ENCODE measurements around the gene BIN2. TPM values are rescaled to one million over a fixed set of nuclear protein-coding genes. Genes with fewer than 3 reads are reported as not detected.

Gene BIN2
- total RNA-seq, 3 donors from 2014 or later (not counting 1 experiment from before 2014, with no cell fraction given) = 443 to 495 (median 478) TPM

DNA sequence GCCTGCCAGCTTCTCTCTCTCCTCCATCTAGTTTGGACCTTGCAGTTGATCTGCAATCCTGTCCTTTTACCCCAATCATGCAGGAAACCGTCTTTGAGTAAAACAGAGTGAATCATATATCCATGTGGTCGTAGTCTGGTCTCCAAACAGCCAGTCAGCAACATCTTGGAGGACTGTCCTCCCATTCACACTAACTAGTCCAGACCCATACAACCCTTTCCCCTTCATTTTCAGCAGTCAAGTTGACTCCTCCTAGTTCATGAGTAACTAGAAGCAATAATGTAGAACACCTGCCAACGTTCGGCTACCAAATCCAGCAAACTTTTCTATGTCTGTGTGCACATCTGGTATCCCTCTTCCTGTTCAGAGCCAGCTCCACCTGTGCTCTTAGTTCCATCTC, 10.8 kb upstream of the BIN2 start:
- Mint-ChIP-seq H3K4me3 (no peak overlapping the region), H3K27ac (no peak overlapping the region), H3K4me1 (peaks cover 5 to 10% of the 10 kb centered on the region in 2 donors), H3K36me3 (no peaks in the 10 kb centered on the region), H3K27me3 (ENCODE audit: low read depth in 2 of 2) (no peaks in the 10 kb centered on the region), H3K9me3 (no peaks in the 10 kb centered on the region)
- H3K4me3 ChIP-seq (ENCODE audit: low read length) = no peak overlapping the region
- no peak for DNase-seq
- TF ChIP-seq, protein P1, sequence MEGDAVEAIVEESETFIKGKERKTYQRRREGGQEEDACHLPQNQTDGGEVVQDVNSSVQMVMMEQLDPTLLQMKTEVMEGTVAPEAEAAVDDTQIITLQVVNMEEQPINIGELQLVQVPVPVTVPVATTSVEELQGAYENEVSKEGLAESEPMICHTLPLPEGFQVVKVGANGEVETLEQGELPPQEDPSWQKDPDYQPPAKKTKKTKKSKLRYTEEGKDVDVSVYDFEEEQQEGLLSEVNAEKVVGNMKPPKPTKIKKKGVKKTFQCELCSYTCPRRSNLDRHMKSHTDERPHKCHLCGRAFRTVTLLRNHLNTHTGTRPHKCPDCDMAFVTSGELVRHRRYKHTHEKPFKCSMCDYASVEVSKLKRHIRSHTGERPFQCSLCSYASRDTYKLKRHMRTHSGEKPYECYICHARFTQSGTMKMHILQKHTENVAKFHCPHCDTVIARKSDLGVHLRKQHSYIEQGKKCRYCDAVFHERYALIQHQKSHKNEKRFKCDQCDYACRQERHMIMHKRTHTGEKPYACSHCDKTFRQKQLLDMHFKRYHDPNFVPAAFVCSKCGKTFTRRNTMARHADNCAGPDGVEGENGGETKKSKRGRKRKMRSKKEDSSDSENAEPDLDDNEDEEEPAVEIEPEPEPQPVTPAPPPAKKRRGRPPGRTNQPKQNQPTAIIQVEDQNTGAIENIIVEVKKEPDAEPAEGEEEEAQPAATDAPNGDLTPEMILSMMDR (IDR thresholded peaks at IDR 0.05) = no peak
- no peaks in the 10 kb centered on the region for H3K27me3 ChIP-seq (ENCODE audit: control insufficient read depth, insufficient read depth, low read length)
- WGBS (ENCODE audit: insufficient coverage) = 80% methylated on average over 4 of the region's 4 CpGs
- no peaks in the 10 kb centered on the region for H3K36me3 ChIP-seq (ENCODE audit: control insufficient read depth, insufficient read depth, low read length)
- ATAC-seq = no peak
- no peak overlapping the region for H3K27ac ChIP-seq (ENCODE audit: low read length)
- H3K9me3 ChIP-seq (ENCODE audit: control insufficient read depth, insufficient read depth, low read length) = no peaks in the 10 kb centered on the region
- intact Hi-C loops (cut with micrococcal nuclease) = no loop called here
- peaks cover under 1% of the 10 kb centered on the region for H3K4me1 ChIP-seq (ENCODE audit: control insufficient read depth, insufficient read depth, low read length)

DNA sequence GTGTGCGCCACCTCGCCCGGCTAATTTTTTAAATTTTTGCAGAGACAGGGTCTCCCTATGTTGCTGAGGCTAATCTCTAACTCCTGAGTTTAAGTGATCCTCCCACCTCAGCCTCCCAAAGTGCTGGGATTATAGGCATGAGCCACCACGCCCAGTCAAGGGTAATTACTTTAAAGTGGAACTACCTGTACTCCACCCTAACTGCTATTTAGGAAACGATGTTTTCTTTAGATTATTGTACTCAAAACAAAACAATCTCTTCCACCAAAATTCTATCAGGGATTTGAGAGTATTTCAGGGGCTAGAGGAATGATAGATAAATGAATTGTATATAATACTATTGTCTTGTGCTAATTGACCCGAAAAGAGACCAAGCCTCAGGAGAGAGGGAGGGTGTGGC, 9.6 kb upstream of the BIN2 start:
- intact Hi-C loops (cut with micrococcal nuclease) = no loop called here
- Mint-ChIP-seq H3K9me3 (no peaks in the 10 kb centered on the region), H3K4me1 (peaks cover 15 to 19% of the 10 kb centered on the region in 2 donors), H3K27ac (no peak overlapping the region), H3K4me3 (no peak overlapping the region), H3K36me3 (no peaks in the 10 kb centered on the region), H3K27me3 (ENCODE audit: low read depth in 2 of 2) (no peaks in the 10 kb centered on the region)
- Histone ChIP-seq H3K36me3 (ENCODE audit: control insufficient read depth, insufficient read depth, low read length) (no peaks in the 10 kb centered on the region), H3K9me3 (ENCODE audit: control insufficient read depth, insufficient read depth, low read length) (no peaks in the 10 kb centered on the region), H3K4me1 (ENCODE audit: control insufficient read depth, insufficient read depth, low read length) (peaks cover 13% of the 10 kb centered on the region), H3K27ac (ENCODE audit: low read length) (no peak overlapping the region), H3K4me3 (ENCODE audit: low read length) (no peak overlapping the region), H3K27me3 (ENCODE audit: control insufficient read depth, insufficient read depth, low read length) (no peaks in the 10 kb centered on the region)
- WGBS (ENCODE audit: insufficient coverage) = 78% methylated on average over 5 of the region's 6 CpGs
- DNase-seq = no peak
- ATAC-seq = no peak
- TF ChIP-seq, protein P1 (IDR thresholded peaks at IDR 0.05) = no peak

DNA sequence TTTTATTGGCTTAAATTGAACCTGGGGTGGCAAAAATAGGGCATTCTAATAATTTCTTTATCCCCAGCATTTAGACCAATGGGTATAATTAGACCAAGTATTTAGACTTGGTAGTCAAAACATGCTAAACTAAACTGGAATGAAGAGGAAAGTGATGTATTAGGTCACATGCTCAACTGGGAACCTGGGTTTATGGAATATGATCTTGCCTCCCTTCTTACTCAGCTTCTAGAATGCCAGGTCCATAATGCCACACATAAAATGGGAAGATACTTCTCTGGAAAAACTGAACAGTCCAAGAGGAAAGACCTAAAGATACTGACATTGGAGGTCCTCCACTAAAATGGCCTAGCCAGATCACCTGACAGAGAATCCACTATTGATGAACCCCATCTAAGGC, 6.2 kb upstream of the BIN2 start:
- peak overlapping the region; percentile 55 for H3K27ac ChIP-seq (ENCODE audit: low read length)
- no peaks in the 10 kb centered on the region for H3K27me3 ChIP-seq (ENCODE audit: control insufficient read depth, insufficient read depth, low read length)
- H3K36me3 ChIP-seq (ENCODE audit: control insufficient read depth, insufficient read depth, low read length) = no peaks in the 10 kb centered on the region
- no peaks in the 10 kb centered on the region for H3K9me3 ChIP-seq (ENCODE audit: control insufficient read depth, insufficient read depth, low read length)
- no peak overlapping the region for H3K4me3 ChIP-seq (ENCODE audit: low read length)
- Mint-ChIP-seq H3K4me1 (peaks cover 40 to 41% of the 10 kb centered on the region in 2 donors), H3K4me3 (peak overlapping the region; percentile 67), H3K9me3 (no peaks in the 10 kb centered on the region), H3K27me3 (ENCODE audit: low read depth in 2 of 2) (no peaks in the 10 kb centered on the region), H3K36me3 (no peaks in the 10 kb centered on the region), H3K27ac (peak overlapping the region; percentile 81 to 90)
- DNase-seq = no peak
- ATAC-seq = no peak
- TF ChIP-seq, protein P1 (IDR thresholded peaks at IDR 0.05) = no peak
- H3K4me1 ChIP-seq (ENCODE audit: control insufficient read depth, insufficient read depth, low read length) = peaks cover 45% of the 10 kb centered on the region
- intact Hi-C loops (cut with micrococcal nuclease) = no loop called here

DNA sequence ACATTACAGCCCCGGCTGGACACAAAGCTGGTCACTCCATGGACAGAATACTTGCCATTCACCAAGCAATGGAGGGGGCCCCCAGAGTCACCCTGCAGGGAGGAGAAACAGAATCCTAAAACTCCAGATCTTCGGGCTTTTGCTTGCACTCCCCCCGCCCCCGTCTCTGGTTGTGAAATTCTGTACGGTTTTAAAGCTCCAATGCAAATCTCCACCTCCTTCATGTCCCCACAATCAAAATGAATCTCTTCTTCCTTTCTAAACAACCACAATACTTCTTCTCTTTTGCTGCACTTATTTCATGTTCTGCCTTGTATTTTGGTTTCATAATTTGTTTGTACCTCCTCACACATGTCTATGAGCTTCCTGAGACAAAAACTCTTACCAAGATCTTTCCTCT, 5.8 kb upstream of the BIN2 start:
- Mint-ChIP-seq H3K27me3 (ENCODE audit: low read depth in 2 of 2) (no peaks in the 10 kb centered on the region), H3K9me3 (no peaks in the 10 kb centered on the region), H3K36me3 (no peaks in the 10 kb centered on the region), H3K4me3 (peak overlapping the region; percentile 67), H3K4me1 (peaks cover 44 to 46% of the 10 kb centered on the region in 2 donors), H3K27ac (peak overlapping the region; percentile 81 to 90)
- DNase-seq (peak in 1 of 2 donors; percentile 42), ATAC-seq (peak in 1 of 3 donors; percentile 45)
- peaks cover 48% of the 10 kb centered on the region for H3K4me1 ChIP-seq (ENCODE audit: control insufficient read depth, insufficient read depth, low read length)
- WGBS (ENCODE audit: insufficient coverage) = 15% methylated on average over 5 of the region's 5 CpGs
- no peak overlapping the region for H3K4me3 ChIP-seq (ENCODE audit: low read length)
- intact Hi-C loops (cut with micrococcal nuclease) = loop anchor here (5.0 kb wide), 1 partner anchor 62 kb away; no protein-coding TSS in a partner anchor
- H3K36me3 ChIP-seq (ENCODE audit: control insufficient read depth, insufficient read depth, low read length) = no peaks in the 10 kb centered on the region
- peak overlapping the region; percentile 55 for H3K27ac ChIP-seq (ENCODE audit: low read length)
- H3K9me3 ChIP-seq (ENCODE audit: control insufficient read depth, insufficient read depth, low read length) = no peaks in the 10 kb centered on the region
- no peaks in the 10 kb centered on the region for H3K27me3 ChIP-seq (ENCODE audit: control insufficient read depth, insufficient read depth, low read length)
- TF ChIP-seq, protein P1 (IDR thresholded peaks at IDR 0.05) = no peak

All from natural killer cell (primary cell).